Stimulated activated naive CD8-positive, alpha-beta T cell treated with anti-CD3 and anti-CD28 coated beads, Interleukin-15, amount 100 ng/mL, for 72 hours (primary cell): Measurements from ENCODE around the gene CBX8.

Experiments
- ATAC-seq: fragments of 150-1000 bp; cut with Tn5 transposase; 2 replicates; pipeline ENCODE4 v1.10.0; 2021; ENCODE audit warnings: mild to moderate bottlenecking, moderate library complexity
- DNase-seq, 2 donors: peaks; one replicate each; pipeline ENCODE4 v3.0.0; 2021 to 2022
- H3K27ac Mint-ChIP-seq, 2 donors: one replicate each; pipeline ENCODE4 v1.8.0; 2022; ENCODE audit warnings: mild to moderate bottlenecking in 2 of 2, mixed read lengths in 2 of 2, moderate library complexity in 2 of 2
- H3K27me3 Mint-ChIP-seq: one replicate; pipeline ENCODE4 v1.8.0; 2022; ENCODE audit warnings: mixed read lengths
- H3K4me1 Mint-ChIP-seq: one replicate; pipeline ENCODE4 v1.8.0; 2022; ENCODE audit warnings: mild to moderate bottlenecking, mixed read lengths
- H3K4me3 Mint-ChIP-seq, 2 donors: one replicate each; pipeline ENCODE4 v1.8.0; 2022; ENCODE audit warnings: mild to moderate bottlenecking in 2 of 2, mixed read lengths in 2 of 2, moderate library complexity in 1 of 2
- H3K9me3 Mint-ChIP-seq, 2 donors: one replicate each; pipeline ENCODE4 v1.8.0; 2022; ENCODE audit warnings: mixed read lengths in 2 of 2

CBX8 gene

GRCh38 chr17:79750650-79751545, 46.0 kb downstream of the CBX8 start:
- Mint-ChIP-seq H3K27ac (no peak overlapping the region), H3K27me3 (peaks cover 63% of the 10 kb centered on the region), H3K9me3 (no peaks in the 10 kb centered on the region), H3K4me3 (no peak overlapping the region), H3K4me1 (peaks cover 27% of the 10 kb centered on the region)
- DNase-seq (no peak), ATAC-seq (no peak)

DNA sequence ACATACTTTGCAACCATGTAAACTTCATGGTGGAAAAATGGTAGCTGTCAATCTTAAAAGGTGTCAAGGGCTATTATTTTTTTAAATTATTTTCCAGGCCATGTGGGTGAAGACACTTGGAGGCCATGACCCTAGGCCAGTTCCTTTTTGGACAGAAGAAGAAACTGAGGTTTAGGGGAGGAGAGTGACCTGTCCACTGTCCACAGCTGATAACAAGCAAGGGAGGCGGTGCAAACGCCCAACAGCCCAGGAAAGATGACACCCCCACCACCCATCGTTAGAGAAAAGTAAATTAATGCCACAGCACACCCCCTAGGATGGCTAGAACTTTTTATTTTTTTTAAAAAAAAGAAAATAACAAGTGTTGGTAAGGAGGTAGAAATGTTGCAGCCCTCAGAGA, 46.9 kb downstream of the CBX8 start:
- peaks cover 34% of the 10 kb centered on the region for H3K4me1 Mint-ChIP-seq

DNA sequence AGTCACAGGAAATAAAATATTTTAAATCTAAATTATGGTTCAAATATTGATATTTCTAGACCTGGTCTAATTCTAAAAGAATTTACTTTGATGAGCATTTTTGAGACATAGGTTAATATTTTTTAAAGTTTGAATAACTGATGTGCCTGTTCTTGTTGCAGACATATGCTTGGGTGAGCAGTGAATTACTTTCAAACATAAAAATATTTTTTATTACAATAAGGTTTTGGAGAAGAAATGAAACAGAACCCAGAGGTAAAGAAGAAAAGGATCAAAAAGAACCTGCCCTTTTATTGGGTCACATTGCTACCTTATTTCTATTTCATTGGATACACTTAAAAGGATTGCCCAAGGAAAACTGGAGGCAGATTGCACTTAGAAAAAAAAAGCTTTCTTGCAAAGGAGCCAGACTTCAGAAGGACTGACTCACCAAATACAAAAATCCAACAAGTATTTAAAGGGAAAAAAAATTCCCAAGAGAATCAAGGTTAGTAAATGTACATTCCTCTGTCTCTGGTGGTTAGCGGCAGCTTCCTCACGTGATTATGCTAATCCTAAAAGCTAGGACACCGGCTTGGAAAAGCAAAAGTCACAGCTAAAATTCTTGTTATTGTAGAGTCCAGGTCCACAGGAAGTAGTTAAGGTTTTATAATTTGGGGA, 47.6 kb downstream of the CBX8 start:
- Mint-ChIP-seq H3K9me3 (no peaks in the 10 kb centered on the region), H3K27ac (no peak overlapping the region), H3K4me3 (no peak overlapping the region), H3K4me1 (peaks cover 34% of the 10 kb centered on the region), H3K27me3 (peaks cover 74% of the 10 kb centered on the region)
- no peak for ATAC-seq
- DNase-seq: no peak

More for the DNA sequence above, 46.9 kb downstream of the CBX8 start:
- peaks cover 67% of the 10 kb centered on the region for H3K27me3 Mint-ChIP-seq
- H3K4me3 Mint-ChIP-seq: no peak overlapping the region
- ATAC-seq (no peak), DNase-seq (no peak)
- no peak overlapping the region for H3K27ac Mint-ChIP-seq
- H3K9me3 Mint-ChIP-seq: no peaks in the 10 kb centered on the region

- Mint-ChIP-seq H3K27ac (no peak overlapping the region), H3K27me3 (peaks cover 73% of the 10 kb centered on the region), H3K9me3 (no peaks in the 10 kb centered on the region), H3K4me1 (peaks cover 34% of the 10 kb centered on the region), H3K4me3 (no peak overlapping the region)
- no peak for DNase-seq
- peak; percentile 21 for ATAC-seq
Measured at GRCh38 chr17:79748295-79749099, 48.4 kb downstream of the CBX8 start.

- peak; percentile 21 for ATAC-seq
- DNase-seq: no peak
- Mint-ChIP-seq H3K4me1 (peaks cover 34% of the 10 kb centered on the region), H3K9me3 (no peaks in the 10 kb centered on the region), H3K4me3 (peak overlapping the region; percentile 53 to 73), H3K27ac (no peak overlapping the region), H3K27me3 (peaks cover 73% of the 10 kb centered on the region)
Measured at GRCh38 chr17:79747508-79748294, 49.2 kb downstream of the CBX8 start.

- Mint-ChIP-seq H3K4me1 (peaks cover 36% of the 10 kb centered on the region), H3K27ac (no peak overlapping the region), H3K9me3 (no peaks in the 10 kb centered on the region), H3K4me3 (peak overlapping the region; percentile 32 to 73), H3K27me3 (peaks cover 70% of the 10 kb centered on the region)
- DNase-seq (no peak), ATAC-seq (no peak)
Measured at GRCh38 chr17:79746889-79747507, 49.9 kb downstream of the CBX8 start.

DNA sequence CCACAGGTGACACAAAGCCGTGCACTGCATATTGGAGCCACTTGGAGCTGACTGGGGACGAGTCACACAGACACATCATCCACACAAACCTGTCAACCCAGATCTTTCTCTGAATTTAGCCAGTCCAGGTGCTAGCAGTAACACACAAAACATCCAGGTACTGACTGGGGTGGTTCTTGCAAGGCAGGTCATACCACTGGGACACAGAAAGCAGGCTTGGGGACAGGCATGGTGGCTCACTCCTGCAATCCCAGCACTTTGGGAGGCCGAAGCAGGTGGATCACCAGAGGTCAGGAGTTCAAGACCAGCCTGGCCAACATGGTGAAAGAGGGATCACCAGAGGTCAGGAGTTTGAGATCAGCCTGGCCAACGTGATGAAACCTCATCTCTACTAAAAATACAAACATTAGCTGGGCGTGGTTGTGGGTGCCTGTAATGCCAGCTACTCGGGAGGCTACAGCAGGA, 51.2 kb downstream of the CBX8 start:
- ATAC-seq: no peak
- Mint-ChIP-seq H3K27ac (no peak overlapping the region), H3K27me3 (peaks cover 70% of the 10 kb centered on the region), H3K9me3 (no peaks in the 10 kb centered on the region), H3K4me3 (peak overlapping the region; percentile 29 to 41), H3K4me1 (peaks cover 39% of the 10 kb centered on the region)
- DNase-seq: no peak

DNA sequence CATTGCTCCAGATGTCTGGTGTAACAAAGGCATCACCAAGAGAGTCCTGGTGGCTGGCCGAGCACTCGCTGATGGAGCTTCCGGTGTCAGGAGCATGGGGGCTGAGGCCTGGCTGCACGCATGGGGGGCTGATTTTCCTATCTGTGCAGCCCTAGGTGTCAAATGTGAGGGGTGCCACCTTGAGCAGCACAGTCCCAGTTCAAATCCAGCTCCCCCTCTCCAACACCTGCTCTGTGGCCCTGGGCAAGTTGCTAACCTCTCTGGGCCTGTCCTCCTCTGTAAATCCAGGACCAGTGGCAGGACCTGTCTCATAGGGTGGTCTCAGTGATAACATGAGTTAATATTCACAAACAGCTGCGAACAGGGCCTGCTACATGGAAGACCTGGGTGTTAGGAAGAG, 53.3 kb downstream of the CBX8 start:
- no peak for DNase-seq
- peaks cover 39% of the 10 kb centered on the region for H3K4me1 Mint-ChIP-seq
- no peak overlapping the region for H3K4me3 Mint-ChIP-seq
- no peak for ATAC-seq
- peaks cover 80% of the 10 kb centered on the region for H3K27me3 Mint-ChIP-seq
- H3K9me3 Mint-ChIP-seq: no peaks in the 10 kb centered on the region
- H3K27ac Mint-ChIP-seq: no peak overlapping the region

- H3K9me3 Mint-ChIP-seq: no peaks in the 10 kb centered on the region
- ATAC-seq (no peak), DNase-seq (no peak)
- H3K27me3 Mint-ChIP-seq: peaks cover 83% of the 10 kb centered on the region
- no peak overlapping the region for H3K27ac Mint-ChIP-seq
- peaks cover 38% of the 10 kb centered on the region for H3K4me1 Mint-ChIP-seq
- H3K4me3 Mint-ChIP-seq: no peak overlapping the region
Measured at GRCh38 chr17:79742951-79743476, 53.9 kb downstream of the CBX8 start.

DNA sequence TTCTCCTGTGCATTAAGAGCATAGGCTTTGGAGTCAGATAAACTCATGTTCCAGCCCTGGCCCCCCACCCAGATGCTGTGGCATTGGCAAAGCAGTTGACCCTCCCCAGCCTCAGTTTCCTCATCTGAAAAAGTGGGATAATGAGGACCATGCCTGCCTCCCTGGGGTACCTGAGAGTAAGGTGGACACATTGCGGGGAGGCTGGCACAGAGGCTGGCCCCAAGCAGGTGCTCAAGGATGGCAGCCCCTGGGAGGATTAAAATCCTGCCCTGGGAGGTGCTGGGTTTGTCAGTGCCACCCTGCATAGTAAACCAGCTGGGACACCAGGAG, 54.3 kb downstream of the CBX8 start:
- no peak for ATAC-seq

More for the DNA sequence above, 54.3 kb downstream of the CBX8 start:
- no peak for DNase-seq
- peaks cover 81% of the 10 kb centered on the region for H3K27me3 Mint-ChIP-seq
- peaks cover 34% of the 10 kb centered on the region for H3K4me1 Mint-ChIP-seq
- H3K4me3 Mint-ChIP-seq: no peak overlapping the region
- no peaks in the 10 kb centered on the region for H3K9me3 Mint-ChIP-seq
- no peak overlapping the region for H3K27ac Mint-ChIP-seq
